K562 (cell line): ENCODE measurements around the gene DCAF12.

Experiments
- ETS2 ChIP-seq: IDR thresholded peaks from 2 replicates; pipeline ENCODE4 v1.6.1; 2016; ENCODE audit warnings: borderline replicate concordance, missing genetic modification characterization, mild to moderate bottlenecking, moderate library complexity, missing compliant biosample characterization; ENCODE audit not compliant: poor library complexity, severe bottlenecking
- HNRNPH1 ChIP-seq: fragments of 200-400 bp; formaldehyde crosslinking; optimal IDR thresholded peaks from 2 replicates; pipeline ENCODE3; 2017; ENCODE audit warnings: low read depth, mild to moderate bottlenecking, low read length, moderate library complexity
- JUND ChIP-seq, 2 experiments: IDR thresholded peaks; 2 replicates in 1 of 2; 3 replicates in 1 of 2; pipeline ENCODE4 v1.6.1; 2011; ENCODE audit warnings: borderline replicate concordance in 2 of 2, low read depth in 2 of 2, low read length in 2 of 2, improper control_type of control experiment in 1 of 2, missing biosample characterization in 1 of 2, missing genetic modification characterization in 1 of 2, missing genetic modification reagents in 1 of 2
- MEF2A ChIP-seq: IDR thresholded peaks from 2 replicates; pipeline ENCODE4 v1.6.1; 2011; ENCODE audit warnings: low read depth, mild to moderate bottlenecking, low read length, moderate library complexity; ENCODE audit not compliant: control insufficient read depth
- POLR2A ChIP-seq: fragments of 450-650 bp; conservative IDR thresholded peaks from 2 replicates; pipeline ENCODE4 v1.6.1; 2016
- SRSF9 ChIP-seq: fragments of 200-400 bp; formaldehyde crosslinking; IDR thresholded peaks from 2 replicates; pipeline ENCODE4 v1.6.1; 2017; ENCODE audit warnings: low read depth, low read length, borderline replicate concordance
- ZBTB8A ChIP-seq: fragments of 450-650 bp; IDR thresholded peaks from 2 replicates; pipeline ENCODE4 v1.6.1; 2018; ENCODE audit warnings: mild to moderate bottlenecking, moderate library complexity; ENCODE audit not compliant: partially characterized antibody
- TF ChIP-seq, protein P1 (sequence below), 2 experiments: IDR thresholded peaks; 2 replicates each; pipeline ENCODE4 v1.6.1; 2011; ENCODE audit warnings: borderline replicate concordance in 1 of 2, control low read depth in 1 of 2, low read depth in 1 of 2, low read length in 1 of 2, mild to moderate bottlenecking in 1 of 2, mixed read lengths in 1 of 2, moderate library complexity in 1 of 2; ENCODE audit not compliant: insufficient read depth in 1 of 2, insufficient read length in 1 of 2, poor library complexity in 1 of 2, severe bottlenecking in 1 of 2; ENCODE audit errors: extremely low read depth in 1 of 2
- TF ChIP-seq, protein P2 (sequence below): sonication (generic); formaldehyde crosslinking; IDR thresholded peaks from 2 replicates; pipeline ENCODE4 v1.9.0; 2022; ENCODE audit warnings: mild to moderate bottlenecking, missing genetic modification reagents
- TF ChIP-seq, protein P3 (sequence below), 3 experiments: IDR thresholded peaks in 2 of 3; conservative IDR thresholded peaks in 1 of 3; 2 replicates each; pipeline ENCODE4 v1.5.1; 2011 to 2012; ENCODE audit warnings: low read length in 3 of 3, mild to moderate bottlenecking in 3 of 3, control low read depth in 2 of 3, improper control_type of control experiment in 1 of 3, inconsistent platforms in 1 of 3, low read depth in 1 of 3, mixed read lengths in 1 of 3, moderate library complexity in 1 of 3; ENCODE audit not compliant: insufficient read depth in 2 of 3
- TF ChIP-seq, protein P4 (sequence below): sonication (generic); formaldehyde crosslinking; IDR thresholded peaks from 2 replicates; pipeline ENCODE4 v1.8.1; 2023; ENCODE audit warnings: mild to moderate bottlenecking, missing genetic modification reagents

DNA sequence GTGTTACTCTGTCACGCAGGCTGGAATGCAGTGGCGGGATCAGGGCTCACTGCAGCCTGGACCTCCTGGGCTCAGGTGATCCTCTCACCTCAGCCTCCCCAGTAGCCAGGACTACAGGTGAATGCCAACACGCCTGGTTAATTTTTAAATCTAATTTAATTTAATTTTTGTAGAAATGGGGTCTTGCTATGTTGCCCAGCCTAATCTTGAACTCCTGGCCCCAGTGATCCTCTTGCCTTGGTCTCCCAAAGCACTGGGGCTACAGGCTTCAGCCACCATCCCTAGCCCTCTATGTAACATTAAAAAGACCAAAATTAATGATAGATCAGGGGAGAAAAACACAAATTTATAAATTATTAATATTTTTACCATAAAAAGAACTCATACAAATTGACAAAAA, 66.5 kb downstream of the DCAF12 start:
- TF ChIP-seq, protein P1, sequence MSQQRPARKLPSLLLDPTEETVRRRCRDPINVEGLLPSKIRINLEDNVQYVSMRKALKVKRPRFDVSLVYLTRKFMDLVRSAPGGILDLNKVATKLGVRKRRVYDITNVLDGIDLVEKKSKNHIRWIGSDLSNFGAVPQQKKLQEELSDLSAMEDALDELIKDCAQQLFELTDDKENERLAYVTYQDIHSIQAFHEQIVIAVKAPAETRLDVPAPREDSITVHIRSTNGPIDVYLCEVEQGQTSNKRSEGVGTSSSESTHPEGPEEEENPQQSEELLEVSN (IDR thresholded peaks at IDR 0.05; ENCODE audit: borderline replicate concordance in 1 of 2, extremely low read depth in 1 of 2, insufficient read depth in 1 of 2, insufficient read length in 1 of 2, low read depth in 1 of 2, low read length in 1 of 2, poor library complexity in 1 of 2, severe bottlenecking in 1 of 2) = no peak
- TF ChIP-seq POLR2A = no peak
- TF ChIP-seq, protein P2, sequence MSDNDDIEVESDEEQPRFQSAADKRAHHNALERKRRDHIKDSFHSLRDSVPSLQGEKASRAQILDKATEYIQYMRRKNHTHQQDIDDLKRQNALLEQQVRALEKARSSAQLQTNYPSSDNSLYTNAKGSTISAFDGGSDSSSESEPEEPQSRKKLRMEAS (CRISPR knock-in tag) = no peak
- no peak for TF ChIP-seq ETS2 (tag)
- TF ChIP-seq, protein P3, sequence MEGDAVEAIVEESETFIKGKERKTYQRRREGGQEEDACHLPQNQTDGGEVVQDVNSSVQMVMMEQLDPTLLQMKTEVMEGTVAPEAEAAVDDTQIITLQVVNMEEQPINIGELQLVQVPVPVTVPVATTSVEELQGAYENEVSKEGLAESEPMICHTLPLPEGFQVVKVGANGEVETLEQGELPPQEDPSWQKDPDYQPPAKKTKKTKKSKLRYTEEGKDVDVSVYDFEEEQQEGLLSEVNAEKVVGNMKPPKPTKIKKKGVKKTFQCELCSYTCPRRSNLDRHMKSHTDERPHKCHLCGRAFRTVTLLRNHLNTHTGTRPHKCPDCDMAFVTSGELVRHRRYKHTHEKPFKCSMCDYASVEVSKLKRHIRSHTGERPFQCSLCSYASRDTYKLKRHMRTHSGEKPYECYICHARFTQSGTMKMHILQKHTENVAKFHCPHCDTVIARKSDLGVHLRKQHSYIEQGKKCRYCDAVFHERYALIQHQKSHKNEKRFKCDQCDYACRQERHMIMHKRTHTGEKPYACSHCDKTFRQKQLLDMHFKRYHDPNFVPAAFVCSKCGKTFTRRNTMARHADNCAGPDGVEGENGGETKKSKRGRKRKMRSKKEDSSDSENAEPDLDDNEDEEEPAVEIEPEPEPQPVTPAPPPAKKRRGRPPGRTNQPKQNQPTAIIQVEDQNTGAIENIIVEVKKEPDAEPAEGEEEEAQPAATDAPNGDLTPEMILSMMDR (IDR thresholded peaks at IDR 0.05 in 2 of 3, conservative IDR thresholded peaks at IDR 0.05 in 1 of 3; ENCODE audit: insufficient read depth in 2 of 3, low read depth in 1 of 3, low read length in 3 of 3) = no peak
- no peak for TF ChIP-seq SRSF9
- TF ChIP-seq, protein P4, sequence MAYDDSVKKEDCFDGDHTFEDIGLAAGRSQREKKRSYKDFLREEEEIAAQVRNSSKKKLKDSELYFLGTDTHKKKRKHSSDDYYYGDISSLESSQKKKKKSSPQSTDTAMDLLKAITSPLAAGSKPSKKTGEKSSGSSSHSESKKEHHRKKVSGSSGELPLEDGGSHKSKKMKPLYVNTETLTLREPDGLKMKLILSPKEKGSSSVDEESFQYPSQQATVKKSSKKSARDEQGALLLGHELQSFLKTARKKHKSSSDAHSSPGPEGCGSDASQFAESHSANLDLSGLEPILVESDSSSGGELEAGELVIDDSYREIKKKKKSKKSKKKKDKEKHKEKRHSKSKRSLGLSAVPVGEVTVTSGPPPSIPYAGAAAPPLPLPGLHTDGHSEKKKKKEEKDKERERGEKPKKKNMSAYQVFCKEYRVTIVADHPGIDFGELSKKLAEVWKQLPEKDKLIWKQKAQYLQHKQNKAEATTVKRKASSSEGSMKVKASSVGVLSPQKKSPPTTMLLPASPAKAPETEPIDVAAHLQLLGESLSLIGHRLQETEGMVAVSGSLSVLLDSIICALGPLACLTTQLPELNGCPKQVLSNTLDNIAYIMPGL (CRISPR knock-in tag) = no peak
- TF ChIP-seq JUND (IDR thresholded peaks at IDR 0.05; ENCODE audit: borderline replicate concordance, low read depth, low read length) = no peak
- no peak for TF ChIP-seq JUND (tag; IDR thresholded peaks at IDR 0.05; ENCODE audit: borderline replicate concordance, low read depth, low read length)
- TF ChIP-seq MEF2A = no peak
- no peak for TF ChIP-seq ZBTB8A
- TF ChIP-seq HNRNPH1 = no peak
